Medulla oblongata (tissue), 1 donor: ENCODE measurements around the gene SUMO2.
"Not testable (repeated sequence)": the region's sequence is repeated elsewhere in the genome, so short reads cannot be mapped to it uniquely, and the experiment has no call there.

Experiments
- DNase-seq: peaks from one replicate; pipeline ENCODE4 v3.0.0-alpha.2; 2015; ENCODE audit errors: extremely low spot score

SUMO2 gene

GRCh38 chr17:75182569-75183436, at the start of gene SUMO2:
Gene SUMO2, minus strand, starts transcription at chr17:75182959. Its CDS starts 125 bp downstream, at chr17:75182834.
- peak; percentile 94 for DNase-seq

- no peak for DNase-seq
Measured at GRCh38 chr17:75231741-75232464, 49.1 kb upstream of the SUMO2 start.

- no peak for DNase-seq
Measured at GRCh38 chr17:75231071-75231470, 48.3 kb upstream of the SUMO2 start.

GRCh38 chr17:75228847-75229246, 46.1 kb upstream of the SUMO2 start:
- DNase-seq: no peak

- DNase-seq: peak; percentile 79
Measured at GRCh38 chr17:75228305-75228704, 45.5 kb upstream of the SUMO2 start.

GRCh38 chr17:75227729-75228128, 45.0 kb upstream of the SUMO2 start:
- no peak for DNase-seq

GRCh38 chr17:75225016-75225415, 42.3 kb upstream of the SUMO2 start:
- DNase-seq: no peak

- DNase-seq: no peak
Measured at GRCh38 chr17:75219815-75220214, 37.1 kb upstream of the SUMO2 start.

- no peak for DNase-seq
Measured at GRCh38 chr17:75218131-75218530, 35.4 kb upstream of the SUMO2 start.

GRCh38 chr17:75209061-75209460, 26.3 kb upstream of the SUMO2 start:
- DNase-seq: no peak

GRCh38 chr17:75208161-75208560, 25.4 kb upstream of the SUMO2 start:
- no peak for DNase-seq

- no peak for DNase-seq
Measured at GRCh38 chr17:75207760-75208159, 25.0 kb upstream of the SUMO2 start.

GRCh38 chr17:75207050-75207407, 24.3 kb upstream of the SUMO2 start:
- not testable (repeated sequence) for DNase-seq

GRCh38 chr17:75205793-75206163, 23.0 kb upstream of the SUMO2 start:
- no peak for DNase-seq

- DNase-seq: peak; percentile 91
Measured at GRCh38 chr17:75205037-75205792, 22.5 kb upstream of the SUMO2 start, which contains the start of gene NUP85. Gene NUP85, plus strand, starts transcription at chr17:75205679. Its CDS starts 83 bp downstream, at chr17:75205762.

GRCh38 chr17:75199886-75200618, 17.3 kb upstream of the SUMO2 start:
- no peak for DNase-seq

- no peak for DNase-seq
Measured at GRCh38 chr17:75194879-75195278, 12.1 kb upstream of the SUMO2 start.

GRCh38 chr17:75191584-75191983, 8.8 kb upstream of the SUMO2 start:
- DNase-seq: no peak

GRCh38 chr17:75188614-75189013, 5.9 kb upstream of the SUMO2 start:
- DNase-seq: no peak

GRCh38 chr17:75183999-75184884, 1.5 kb upstream of the SUMO2 start:
- no peak for DNase-seq

GRCh38 chr17:75182319-75182568, 515 bp downstream of the SUMO2 start:
- DNase-seq: no peak
